NCI-H524 treated with DMSO at 0.1 percent for 48 hours (cell line): ENCODE data around the gene CETP.
"Not testable (repeated sequence)": the region's sequence is repeated elsewhere in the genome, so short reads cannot be mapped to it uniquely, and the experiment has no call there.

Experiments
- DNase-seq: peaks from one replicate; lab custom pipeline; 2025; lab: John Stamatoyannopoulos, UW

CETP gene

GRCh38 chr16:56981729-56982271 lies 20.1 kb downstream of the CETP start:
- DNase-seq: no peak

GRCh38 chr16:56982695-56983094 lies 20.9 kb downstream of the CETP start:
- DNase-seq: no peak

GRCh38 chr16:56983211-56983751 lies 21.5 kb downstream of the CETP start:
- no peak for DNase-seq

- no peak for DNase-seq
These were observed 22.9 kb downstream of the CETP start for GRCh38 chr16:56984639-56985038.

- no peak for DNase-seq
These were observed 23.7 kb downstream of the CETP start for GRCh38 chr16:56985288-56985961.

- no peak for DNase-seq
These were observed 24.2 kb downstream of the CETP start for GRCh38 chr16:56985962-56986360.

- DNase-seq: no peak
These were observed 24.6 kb downstream of the CETP start for GRCh38 chr16:56986361-56986760.

GRCh38 chr16:56986908-56987307 lies 25.2 kb downstream of the CETP start:
- DNase-seq: not testable (repeated sequence)

GRCh38 chr16:56987692-56988091 lies 25.9 kb downstream of the CETP start:
- no peak for DNase-seq

GRCh38 chr16:56988161-56988947 lies 26.6 kb downstream of the CETP start:
- DNase-seq: no peak

GRCh38 chr16:56988948-56989945 lies 27.5 kb downstream of the CETP start, which contains the start of gene NLRC5:
NLRC5 (plus strand) TSS chr16:56989557; CDS start chr16:57020713, 31,156 bp downstream.
- peak; percentile 21 for DNase-seq

- DNase-seq: no peak
These were observed 28.2 kb downstream of the CETP start for GRCh38 chr16:56989988-56990387.

GRCh38 chr16:56990407-56991286 lies 28.9 kb downstream of the CETP start:
- DNase-seq: no peak

- not testable (repeated sequence) for DNase-seq
These were observed 30.7 kb downstream of the CETP start for GRCh38 chr16:56992431-56992830.

GRCh38 chr16:56993204-56993603 lies 31.5 kb downstream of the CETP start:
- DNase-seq: no peak

GRCh38 chr16:56994311-56994710 lies 32.6 kb downstream of the CETP start:
- no peak for DNase-seq

- no peak for DNase-seq
These were observed 33.5 kb downstream of the CETP start for GRCh38 chr16:56995136-56995805.

GRCh38 chr16:56997264-56997663 lies 35.5 kb downstream of the CETP start:
- no peak for DNase-seq

GRCh38 chr16:56997931-56998330 lies 36.2 kb downstream of the CETP start:
- DNase-seq: no peak

GRCh38 chr16:56998352-56998751 lies 36.6 kb downstream of the CETP start:
- DNase-seq: no peak
